CD4-positive, alpha-beta memory T cell (primary cell): Measurements from ENCODE around the gene ADGRB2. TPM values are rescaled to one million over a fixed set of nuclear protein-coding genes. Genes with fewer than 3 reads are reported as not detected.

Experiments used
- CTCF ChIA-PET: fragments of 350-600 bp; sonication (Branson Sonifier 250); formaldehyde crosslinking; loops from one replicate; lab custom pipeline; 2021; ENCODE audit warnings: inconsistent platforms; ENCODE audit not compliant: partially characterized antibody; lab: Charles Lee
- POLR2A ChIA-PET: fragments of 350-600 bp; sonication (Branson Sonifier 250); formaldehyde crosslinking; loops from one replicate; lab custom pipeline; 2021; ENCODE audit not compliant: partially characterized antibody; lab: Charles Lee
- DNase-seq, 5 donors: peaks; one replicate each; pipeline versions ENCODE4 v3.0.0 to v3.0.0-alpha.2; 2020 to 2022; ENCODE audit warnings: mixed read lengths in 1 of 5
- H3K27ac ChIP-seq: one replicate; pipeline ENCODE4 v1.7.0; 2013; ENCODE audit warnings: low read depth, low read length
- H3K27me3 ChIP-seq: 2 replicates; pipeline ENCODE4 v1.7.0; 2013; ENCODE audit warnings: mild to moderate bottlenecking, low read length, moderate library complexity; ENCODE audit not compliant: insufficient read depth
- H3K36me3 ChIP-seq: 2 replicates; pipeline ENCODE4 v1.7.0; 2013; ENCODE audit warnings: mild to moderate bottlenecking, low read length, moderate library complexity; ENCODE audit not compliant: insufficient read depth
- H3K4me1 ChIP-seq: 2 replicates; pipeline ENCODE4 v1.7.0; 2013; ENCODE audit warnings: mild to moderate bottlenecking, low read length, moderate library complexity; ENCODE audit not compliant: insufficient read depth
- H3K4me3 ChIP-seq, 2 donors: one replicate each; pipeline ENCODE4 v1.7.0; 2013; ENCODE audit warnings: low read length in 2 of 2, mild to moderate bottlenecking in 1 of 2
- H3K9me3 ChIP-seq, 2 donors: one replicate each; pipeline ENCODE4 v1.7.0; 2013; ENCODE audit warnings: low read length in 2 of 2, control low read depth in 1 of 2; ENCODE audit not compliant: control insufficient read depth in 1 of 2
- H3K27ac Mint-ChIP-seq, 7 donors: one replicate each; pipeline ENCODE4 v1.8.0; 2020 to 2021; ENCODE audit warnings: mixed read lengths in 7 of 7, mild to moderate bottlenecking in 6 of 7, inconsistent platforms in 3 of 7, moderate library complexity in 3 of 7
- H3K27me3 Mint-ChIP-seq, 2 donors: one replicate each; pipeline ENCODE4 v1.8.0; 2020 to 2021; ENCODE audit warnings: mixed read lengths in 2 of 2
- H3K36me3 Mint-ChIP-seq, 2 donors: one replicate each; pipeline ENCODE4 v1.8.0; 2020 to 2021; ENCODE audit warnings: mixed read lengths in 2 of 2, inconsistent platforms in 1 of 2, mild to moderate bottlenecking in 1 of 2
- H3K4me1 Mint-ChIP-seq, 4 donors: one replicate each; pipeline ENCODE4 v1.8.0; 2020 to 2021; ENCODE audit warnings: mixed read lengths in 4 of 4, mild to moderate bottlenecking in 1 of 4
- H3K4me3 Mint-ChIP-seq, 8 donors: one replicate each; pipeline ENCODE4 v1.8.0; 2020 to 2021; ENCODE audit warnings: mixed read lengths in 8 of 8, mild to moderate bottlenecking in 7 of 8, moderate library complexity in 6 of 8, inconsistent platforms in 3 of 8
- H3K9me3 Mint-ChIP-seq, 8 donors: one replicate each; pipeline ENCODE4 v1.8.0; 2020 to 2021; ENCODE audit warnings: mixed read lengths in 8 of 8, mild to moderate bottlenecking in 5 of 8, inconsistent platforms in 3 of 8, moderate library complexity in 1 of 8
- intact Hi-C: fragments of 100-400 bp; cut with micrococcal nuclease; formaldehyde crosslinking; loops from one replicate; pipeline ENCODE4 v1.15.1; 2023
- polyA plus RNA-seq, 2 donors: library from polyadenylated mRNA; unstranded; fragments of 300-500 nt; fragmentation: Illumina TruSeq; gene quantifications; one replicate each; pipeline ENCODE4 v1.2.3, GENCODE V29; 2021
- total RNA-seq, 2 experiments: library from RNA; stranded (reverse); gene quantifications; one replicate each; pipeline ENCODE4 v1.2.3, GENCODE V29; 2021

The ADGRB2 gene
- total and polyA plus RNA-seq, 4 experiments from 2014 or later = 0.55 to 2.0 (median 1.5) TPM; not detected in 1

GRCh38 chr1:31778763-31779488 lies 14.8 kb upstream of the ADGRB2 start:
- H3K36me3 Mint-ChIP-seq = no peaks in the 10 kb centered on the region
- H3K27me3 Mint-ChIP-seq = peaks cover 14 to 23% of the 10 kb centered on the region in 2 donors
- H3K4me1 Mint-ChIP-seq = peaks cover 0 to under 1% (median 0%) of the 10 kb centered on the region in 4 donors
- H3K36me3 ChIP-seq = no peaks in the 10 kb centered on the region
- peaks cover 0 to 2% (median 0%) of the 10 kb centered on the region in 8 donors for H3K9me3 Mint-ChIP-seq
- ChIA-PET POLR2A (interaction anchor here (1.2 kb wide), 2 partner anchors 10 kb away, joined by 4 to 5 read pairs; no protein-coding TSS in a partner anchor), CTCF (interaction anchor here (1.6 to 2.0 kb wide), 2 partner anchors 10 to 16 kb away, joined by 3 to 7 read pairs; no protein-coding TSS in a partner anchor)
- H3K27ac ChIP-seq = no peak overlapping the region
- H3K4me3 ChIP-seq = no peak overlapping the region
- DNase-seq = no peak
- peaks cover 12% of the 10 kb centered on the region for H3K27me3 ChIP-seq
- intact Hi-C loops = no loop called here
- H3K27ac Mint-ChIP-seq = no peak overlapping the region
- H3K4me1 ChIP-seq = no peaks in the 10 kb centered on the region
- H3K4me3 Mint-ChIP-seq = no peak overlapping the region
- H3K9me3 ChIP-seq = no peaks in the 10 kb centered on the region

DNA sequence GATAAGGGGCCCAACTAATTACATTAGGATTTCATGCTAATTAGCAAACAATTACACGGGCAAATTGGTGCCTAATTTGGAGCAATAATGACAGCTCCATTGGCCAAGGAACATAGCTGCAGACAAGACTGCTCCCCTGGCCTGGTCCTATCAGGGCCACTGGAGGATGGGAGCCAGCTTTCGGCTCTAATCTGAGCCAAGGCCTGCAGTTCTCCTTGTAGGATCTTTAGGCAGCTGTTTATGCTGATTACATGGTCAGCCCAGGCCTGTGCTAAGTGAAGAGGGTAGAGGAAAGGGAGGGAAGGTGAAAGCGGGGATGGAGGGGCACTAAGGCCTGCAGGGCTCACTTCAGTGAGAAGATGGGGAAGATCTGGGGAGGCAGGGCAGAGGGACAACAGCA lies 12.4 kb upstream of the ADGRB2 start:
- no peak overlapping the region for H3K4me3 ChIP-seq
- intact Hi-C loops = no loop called here
- H3K36me3 ChIP-seq = no peaks in the 10 kb centered on the region
- H3K9me3 ChIP-seq = no peaks in the 10 kb centered on the region
- Mint-ChIP-seq H3K27ac (no peak overlapping the region), H3K4me3 (peak overlapping the region in 1 of 8 donors; percentile 18), H3K27me3 (peaks cover 16 to 30% of the 10 kb centered on the region in 2 donors), H3K36me3 (no peaks in the 10 kb centered on the region), H3K9me3 (peaks cover 0 to 2% (median 0%) of the 10 kb centered on the region in 8 donors), H3K4me1 (peaks cover 13 to 18% (median 16%) of the 10 kb centered on the region in 4 donors)
- DNase-seq = peak in 1 of 5 donors; percentile 9
- H3K27ac ChIP-seq = no peak overlapping the region
- peaks cover 21% of the 10 kb centered on the region for H3K4me1 ChIP-seq
- POLR2A ChIA-PET = interaction anchor here (1.3 kb wide), 1 partner anchor 16 kb away, joined by 3 read pairs; no protein-coding TSS in a partner anchor
- peaks cover 16% of the 10 kb centered on the region for H3K27me3 ChIP-seq
- CTCF ChIA-PET = no interaction called here

DNA sequence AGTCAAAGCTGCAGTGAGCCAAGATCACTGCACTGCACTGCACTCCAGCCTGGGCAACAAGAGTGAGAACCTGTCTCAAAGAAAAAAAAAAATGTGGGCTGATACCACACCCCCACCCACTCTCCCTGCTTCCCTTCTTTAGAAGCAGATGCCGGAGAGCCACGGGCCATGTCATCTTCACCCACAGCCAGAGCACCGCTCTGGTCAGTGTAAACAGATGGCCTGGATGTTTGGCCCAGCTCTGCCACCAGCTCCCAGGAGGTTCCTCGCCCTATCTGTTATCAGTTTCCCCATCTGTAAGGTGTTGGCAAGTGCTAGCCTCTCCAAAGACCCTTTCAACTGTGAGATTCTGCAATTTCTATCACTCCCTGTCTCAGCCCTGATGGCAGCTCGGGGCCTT lies 11.9 kb upstream of the ADGRB2 start:
- Histone ChIP-seq H3K4me3 (no peak overlapping the region), H3K4me1 (peaks cover 24% of the 10 kb centered on the region), H3K36me3 (no peaks in the 10 kb centered on the region), H3K27me3 (peaks cover 16% of the 10 kb centered on the region), H3K9me3 (no peaks in the 10 kb centered on the region), H3K27ac (no peak overlapping the region)
- Mint-ChIP-seq H3K27ac (no peak overlapping the region), H3K9me3 (peaks cover 0 to 2% (median 0%) of the 10 kb centered on the region in 8 donors), H3K36me3 (no peaks in the 10 kb centered on the region), H3K27me3 (peaks cover 16 to 30% of the 10 kb centered on the region in 2 donors), H3K4me3 (no peak overlapping the region), H3K4me1 (peaks cover 17 to 23% (median 20%) of the 10 kb centered on the region in 4 donors)
- POLR2A ChIA-PET = no interaction called here
- DNase-seq = no peak
- intact Hi-C loops = no loop called here
- CTCF ChIA-PET = interaction anchor here (0.8 to 1.1 kb wide), 2 partner anchors 13 to 16 kb away, joined by 3 read pairs; no protein-coding TSS in a partner anchor

GRCh38 chr1:31775210-31775999 lies 11.3 kb upstream of the ADGRB2 start:
- DNase-seq = peak in 1 of 5 donors; percentile 12
- H3K4me1 ChIP-seq = peaks cover 24% of the 10 kb centered on the region
- Mint-ChIP-seq H3K9me3 (peaks cover 0 to 2% (median 0%) of the 10 kb centered on the region in 8 donors), H3K4me1 (peaks cover 20 to 30% (median 25%) of the 10 kb centered on the region in 4 donors), H3K27me3 (peaks cover 16 to 30% of the 10 kb centered on the region in 2 donors), H3K36me3 (no peaks in the 10 kb centered on the region), H3K27ac (no peak overlapping the region), H3K4me3 (no peak overlapping the region)
- ChIA-PET CTCF (interaction anchor here (0.8 to 1.1 kb wide), 2 partner anchors 14 to 15 kb away, joined by 3 read pairs; no protein-coding TSS in a partner anchor), POLR2A (no interaction called here)
- H3K36me3 ChIP-seq = no peaks in the 10 kb centered on the region
- no peak overlapping the region for H3K27ac ChIP-seq
- peaks cover 16% of the 10 kb centered on the region for H3K27me3 ChIP-seq
- intact Hi-C loops = no loop called here
- H3K9me3 ChIP-seq = no peaks in the 10 kb centered on the region
- no peak overlapping the region for H3K4me3 ChIP-seq

GRCh38 chr1:31774495-31774894 lies 10.4 kb upstream of the ADGRB2 start:
- H3K27me3 ChIP-seq = peaks cover 16% of the 10 kb centered on the region
- DNase-seq = no peak
- Mint-ChIP-seq H3K4me1 (peaks cover 26 to 39% (median 31%) of the 10 kb centered on the region in 4 donors), H3K36me3 (no peaks in the 10 kb centered on the region), H3K27me3 (peaks cover 16 to 28% of the 10 kb centered on the region in 2 donors), H3K9me3 (no peaks in the 10 kb centered on the region), H3K27ac (no peak overlapping the region), H3K4me3 (peak overlapping the region in 2 of 8 donors; percentile 5 to 25)
- intact Hi-C loops = no loop called here
- H3K36me3 ChIP-seq = no peaks in the 10 kb centered on the region
- no peaks in the 10 kb centered on the region for H3K9me3 ChIP-seq
- H3K27ac ChIP-seq = no peak overlapping the region
- H3K4me1 ChIP-seq = peaks cover 30% of the 10 kb centered on the region
- ChIA-PET POLR2A (no interaction called here), CTCF (no interaction called here)
- no peak overlapping the region for H3K4me3 ChIP-seq

DNA sequence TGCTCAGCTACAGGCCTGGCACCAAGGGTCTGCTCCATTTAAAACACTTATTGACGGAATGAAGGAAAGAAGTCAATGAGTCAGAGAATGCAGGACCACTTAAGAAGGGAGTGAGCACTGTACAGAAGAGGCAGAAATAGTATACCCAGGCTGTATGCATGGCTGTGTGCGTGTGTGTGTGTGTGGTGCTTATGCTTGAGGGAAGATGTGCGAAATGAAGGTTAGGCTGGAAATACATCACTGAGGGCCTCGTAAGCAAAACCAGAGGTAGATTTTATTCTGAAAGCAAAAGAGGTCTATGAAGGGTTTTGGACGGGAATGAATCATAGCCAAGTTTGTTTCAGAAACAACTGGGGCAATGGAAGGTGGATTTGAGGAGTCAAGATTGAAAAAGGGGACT lies 9.7 kb upstream of the ADGRB2 start:
- Histone ChIP-seq H3K9me3 (no peaks in the 10 kb centered on the region), H3K4me3 (no peak overlapping the region), H3K27ac (no peak overlapping the region), H3K4me1 (peaks cover 36% of the 10 kb centered on the region), H3K27me3 (peaks cover 16% of the 10 kb centered on the region), H3K36me3 (no peaks in the 10 kb centered on the region)
- Mint-ChIP-seq H3K4me1 (peaks cover 32 to 45% (median 37%) of the 10 kb centered on the region in 4 donors), H3K9me3 (no peaks in the 10 kb centered on the region), H3K27ac (no peak overlapping the region), H3K4me3 (peak overlapping the region in 3 of 8 donors; percentile 22 to 35 (median 35)), H3K27me3 (peaks cover 16 to 28% of the 10 kb centered on the region in 2 donors), H3K36me3 (no peaks in the 10 kb centered on the region)
- intact Hi-C loops = no loop called here
- ChIA-PET CTCF (no interaction called here), POLR2A (no interaction called here)
- DNase-seq = peak in 1 of 5 donors; percentile 11
